Stimulated activated naive CD8-positive, alpha-beta T cell treated with anti-CD3 and anti-CD28 coated beads, Interleukin-15, Interleukin-2, amounts not matched to agents 100 U/mL and 50 U/mL, for 24 hours (primary cell): ENCODE results near the gene AUTS2.

Experiments
- ATAC-seq: fragments of 150-1000 bp; cut with Tn5 transposase; one replicate; pipeline ENCODE4 v1.10.0; 2021
- DNase-seq: peaks from one replicate; pipeline ENCODE4 v3.0.0; 2021

AUTS2 gene

DNA sequence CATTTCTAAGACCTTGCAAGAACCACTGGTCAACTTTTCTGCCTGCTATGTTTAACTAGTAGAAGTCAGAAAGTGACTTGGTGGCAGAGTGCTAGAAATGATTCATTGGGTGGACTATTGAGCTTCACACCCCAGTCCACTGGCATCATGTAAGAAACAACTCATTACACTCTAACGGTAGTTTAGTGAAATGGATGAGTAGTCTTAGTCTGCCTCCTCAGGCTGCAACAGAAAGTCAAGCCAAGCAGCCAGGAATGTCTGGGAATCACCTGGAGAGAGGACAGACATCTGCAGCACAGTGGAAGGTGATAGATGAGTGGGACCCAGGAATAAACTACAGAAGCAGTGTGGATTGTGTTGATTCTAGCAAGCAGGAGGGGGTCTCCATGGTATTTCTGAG is 125.4 kb downstream of the AUTS2 start:
- ATAC-seq = no peak
- no peak for DNase-seq

GRCh38 chr7:69728304-69728703 is 130.0 kb downstream of the AUTS2 start:
- no peak for DNase-seq
- no peak for ATAC-seq

GRCh38 chr7:69732203-69732602 is 133.9 kb downstream of the AUTS2 start:
- no peak for ATAC-seq
- DNase-seq = no peak

- ATAC-seq (no peak), DNase-seq (no peak)
These were observed 137.3 kb downstream of the AUTS2 start for GRCh38 chr7:69735582-69735981.

DNA sequence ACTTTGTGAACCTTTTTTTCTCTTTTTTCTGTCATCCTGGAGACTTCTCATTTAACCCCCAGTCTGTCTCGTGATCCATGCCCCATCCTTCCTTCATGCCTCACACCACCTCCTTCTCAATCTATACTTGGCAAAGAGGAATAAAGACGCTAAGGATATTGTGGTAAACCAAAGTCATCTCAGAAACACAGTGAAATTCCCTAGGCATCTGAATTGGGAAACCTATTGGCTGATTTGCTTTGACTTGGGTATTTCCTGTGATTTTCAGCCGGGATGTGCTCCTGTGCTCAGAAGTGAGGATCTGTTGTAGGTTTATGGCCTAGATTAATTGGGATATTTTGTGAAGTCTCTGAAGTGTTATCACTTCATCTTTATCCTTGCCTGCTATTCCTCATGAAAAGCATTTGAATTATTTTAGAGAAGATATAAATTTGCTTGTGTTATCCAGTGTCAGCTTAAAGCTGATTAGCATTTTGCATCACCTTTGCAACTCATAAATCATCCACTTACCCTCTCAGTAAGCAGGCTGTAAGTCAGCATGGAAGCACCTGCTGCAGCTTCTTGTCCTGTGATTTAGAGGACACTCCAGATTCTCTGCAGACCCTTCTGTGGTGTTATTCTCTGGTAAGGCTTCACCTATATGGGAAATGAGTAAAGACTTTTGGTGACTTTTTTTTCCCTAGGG is 138.0 kb downstream of the AUTS2 start:
- ATAC-seq (no peak), DNase-seq (no peak)

DNA sequence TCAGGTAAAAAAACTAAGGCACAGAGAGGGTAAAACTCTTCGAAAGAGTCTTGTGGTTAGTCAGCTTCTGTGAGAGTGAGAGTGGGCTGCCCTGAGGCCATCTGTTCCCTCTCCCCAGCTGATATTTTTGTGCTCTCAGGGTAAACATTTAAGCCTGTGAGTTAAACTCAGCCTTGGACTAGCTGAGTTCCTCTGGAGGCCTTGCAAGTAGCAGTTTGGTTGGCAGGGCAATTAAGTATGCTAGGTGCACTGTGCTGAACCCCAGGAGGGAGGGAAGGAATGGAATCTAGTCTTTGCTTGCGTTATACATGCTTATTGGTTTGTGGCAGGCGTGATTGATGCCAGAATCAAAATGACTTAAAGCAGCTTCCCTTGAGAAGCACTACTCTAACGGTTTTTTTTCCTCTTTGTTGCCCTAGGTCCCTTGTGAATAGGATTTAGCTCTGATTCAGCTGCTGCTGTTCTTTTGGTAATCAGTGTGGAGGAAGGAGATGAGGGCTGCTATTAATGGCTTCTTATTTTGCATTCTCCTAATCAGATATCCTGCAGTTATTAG is 140.2 kb downstream of the AUTS2 start:
- DNase-seq (no peak), ATAC-seq (no peak)

- ATAC-seq = peak; percentile 79
- DNase-seq = peak; percentile 33
These were observed 140.9 kb downstream of the AUTS2 start for GRCh38 chr7:69739190-69739589.

GRCh38 chr7:69739931-69740431 is 141.7 kb downstream of the AUTS2 start:
- ATAC-seq (peak; percentile 14), DNase-seq (no peak)

- ATAC-seq = no peak
- no peak for DNase-seq
These were observed 144.0 kb downstream of the AUTS2 start for GRCh38 chr7:69742237-69742636.

DNA sequence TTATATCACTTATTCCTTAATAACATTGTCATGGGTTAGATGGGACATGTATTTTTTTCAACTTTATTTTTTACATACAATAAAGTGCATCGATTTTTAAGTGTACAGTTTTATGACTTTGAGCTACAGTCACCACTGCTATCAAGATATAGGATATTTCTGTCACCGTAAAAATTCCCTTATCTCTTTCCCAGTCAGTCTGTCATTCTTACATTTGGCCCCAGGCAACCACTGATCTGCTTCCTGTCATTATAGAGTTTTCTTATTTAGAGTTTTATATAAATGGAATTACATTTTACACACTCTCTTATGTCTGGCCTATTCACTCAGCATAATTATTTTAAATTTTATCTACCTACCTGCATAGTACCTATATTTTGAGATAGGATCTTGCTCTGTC is 145.2 kb downstream of the AUTS2 start:
- no peak for ATAC-seq
- no peak for DNase-seq

DNA sequence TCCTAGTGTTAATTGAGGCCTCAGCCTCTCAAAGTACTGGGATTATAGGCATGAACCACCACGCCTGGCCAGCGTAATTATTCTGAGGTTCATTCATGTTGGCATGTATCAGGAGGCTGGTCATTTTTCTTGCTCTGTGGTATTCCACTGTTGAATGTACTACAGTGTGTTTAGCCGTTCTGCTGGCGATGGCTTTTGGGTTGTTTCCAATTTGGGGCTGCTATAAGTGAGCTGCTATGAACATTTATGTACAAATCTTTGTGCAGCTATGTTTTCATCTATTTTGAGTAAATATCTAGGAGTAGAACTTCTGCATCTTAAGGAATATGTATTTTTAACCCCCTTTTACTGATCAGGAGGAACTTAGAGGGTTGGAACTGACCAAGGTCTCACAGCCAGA is 145.8 kb downstream of the AUTS2 start:
- DNase-seq = no peak
- ATAC-seq = no peak

- DNase-seq = no peak
- ATAC-seq = no peak
These were observed 148.1 kb downstream of the AUTS2 start for GRCh38 chr7:69746383-69746782.

- ATAC-seq = no peak
- no peak for DNase-seq
These were observed 148.9 kb downstream of the AUTS2 start for GRCh38 chr7:69747144-69747543.

- DNase-seq (no peak), ATAC-seq (no peak)
These were observed 150.3 kb downstream of the AUTS2 start for GRCh38 chr7:69748530-69748929.

GRCh38 chr7:69749372-69749979 is 151.2 kb downstream of the AUTS2 start:
- no peak for DNase-seq
- no peak for ATAC-seq

DNA sequence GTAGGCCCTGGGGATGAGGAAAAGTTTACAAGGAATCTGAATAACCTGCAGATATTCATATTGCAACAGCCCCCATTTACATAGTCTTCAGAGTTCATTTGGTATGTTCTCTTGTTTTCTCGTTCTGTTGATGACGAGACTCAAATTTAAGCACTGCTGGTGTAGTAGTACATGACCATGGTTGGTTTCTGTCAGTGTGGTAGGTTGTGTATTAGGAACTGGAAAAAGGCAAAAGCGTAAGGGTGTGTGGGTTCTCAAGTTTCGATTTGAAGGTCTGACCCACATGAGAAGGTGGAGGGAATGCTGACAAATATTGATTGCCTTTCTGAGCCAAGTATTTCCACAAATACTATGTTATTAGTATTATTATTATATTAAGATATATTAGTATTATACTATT is 151.7 kb downstream of the AUTS2 start:
- ATAC-seq = no peak

DNA sequence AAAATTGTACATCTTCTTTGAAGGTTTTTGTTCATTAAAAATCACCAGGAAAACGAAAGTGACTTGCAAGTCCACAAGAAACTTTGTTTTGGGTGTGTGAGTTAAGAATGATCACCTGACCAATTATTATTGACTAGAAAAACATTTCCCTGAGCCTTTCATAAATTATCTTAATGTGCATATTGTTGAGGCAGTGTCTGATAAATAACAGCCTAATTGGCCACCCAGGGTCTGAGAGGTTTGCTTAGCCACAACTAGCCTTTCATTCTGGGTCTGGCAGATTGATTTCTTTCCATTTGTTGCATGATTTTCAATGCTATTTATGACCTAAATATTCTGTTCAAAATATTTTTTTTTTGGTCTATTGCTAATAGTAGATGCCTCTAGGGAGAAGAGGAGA is 152.8 kb downstream of the AUTS2 start:
- no peak for ATAC-seq
- DNase-seq = no peak

More for the DNA sequence above, 151.7 kb downstream of the AUTS2 start:
- DNase-seq = no peak

GRCh38 chr7:69753981-69754380 is 155.7 kb downstream of the AUTS2 start:
- DNase-seq = no peak
- ATAC-seq = no peak

GRCh38 chr7:69754476-69754875 is 156.2 kb downstream of the AUTS2 start:
- DNase-seq = no peak
- ATAC-seq = no peak

DNA sequence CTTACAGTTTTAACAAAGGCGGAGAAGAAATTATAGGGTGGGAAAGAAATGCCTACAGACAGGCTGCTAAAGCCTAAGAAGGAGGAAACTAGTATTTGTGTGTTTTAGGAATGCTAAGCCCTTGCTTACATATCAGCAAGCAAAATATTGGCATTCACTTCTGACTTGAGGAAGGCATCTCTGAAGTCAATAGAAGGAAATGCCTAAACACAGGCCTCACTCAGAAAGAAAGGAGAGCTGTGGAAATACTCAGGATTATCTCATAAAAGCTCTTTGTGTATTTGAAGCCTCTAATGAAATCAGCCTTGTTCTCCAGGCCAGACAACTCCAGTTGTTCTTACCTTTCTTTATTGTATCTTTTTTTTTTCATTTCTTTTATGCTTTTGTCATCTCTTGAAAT is 158.0 kb downstream of the AUTS2 start:
- no peak for ATAC-seq

GRCh38 chr7:69757528-69757927 is 159.3 kb downstream of the AUTS2 start:
- no peak for ATAC-seq
- no peak for DNase-seq

More for the DNA sequence above, 158.0 kb downstream of the AUTS2 start:
- no peak for DNase-seq

DNA sequence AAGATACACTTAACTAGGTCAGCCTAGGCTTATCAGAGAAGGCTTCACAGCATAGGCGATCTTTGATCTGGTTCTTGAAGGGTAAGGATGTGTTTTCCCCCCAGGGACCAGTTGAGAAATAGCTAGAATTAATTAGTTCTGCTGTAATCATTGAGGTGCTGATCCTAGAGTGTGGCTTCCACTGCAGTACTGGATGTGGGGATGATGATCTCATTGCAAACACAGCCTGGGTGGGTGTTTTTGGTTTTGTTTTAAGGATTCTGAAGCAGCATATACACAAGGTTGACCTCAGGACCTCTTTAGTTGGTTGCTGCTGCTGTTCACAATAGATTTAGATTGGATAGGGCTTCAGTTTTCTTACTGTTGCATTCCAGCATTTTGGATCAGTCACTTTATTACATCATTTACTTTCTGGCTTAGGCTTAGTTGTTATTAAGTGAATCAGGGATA is 159.7 kb downstream of the AUTS2 start:
- ATAC-seq (no peak), DNase-seq (no peak)

DNA sequence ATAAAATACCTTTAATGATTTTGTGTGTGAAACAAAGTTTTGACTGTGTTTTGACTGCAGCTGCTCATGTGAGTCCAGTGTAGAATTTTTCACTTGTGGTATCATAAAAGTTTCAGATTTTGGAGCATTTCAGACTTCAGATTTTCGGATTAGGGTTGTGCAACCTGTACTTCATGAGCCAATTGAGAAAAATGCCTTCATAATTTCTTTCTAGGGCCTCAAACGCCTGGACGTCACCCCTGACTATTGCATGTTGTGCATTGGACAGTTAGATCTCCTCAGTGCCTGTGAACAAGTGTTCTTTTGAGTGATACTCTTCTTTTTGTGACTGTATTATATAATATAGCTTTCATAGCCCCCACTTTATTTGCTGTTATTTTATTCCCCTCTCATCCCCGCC is 161.1 kb downstream of the AUTS2 start:
- ATAC-seq (no peak), DNase-seq (no peak)
